ENCODE data around the gene TBC1D17.

TBC1D17 gene

DNA sequence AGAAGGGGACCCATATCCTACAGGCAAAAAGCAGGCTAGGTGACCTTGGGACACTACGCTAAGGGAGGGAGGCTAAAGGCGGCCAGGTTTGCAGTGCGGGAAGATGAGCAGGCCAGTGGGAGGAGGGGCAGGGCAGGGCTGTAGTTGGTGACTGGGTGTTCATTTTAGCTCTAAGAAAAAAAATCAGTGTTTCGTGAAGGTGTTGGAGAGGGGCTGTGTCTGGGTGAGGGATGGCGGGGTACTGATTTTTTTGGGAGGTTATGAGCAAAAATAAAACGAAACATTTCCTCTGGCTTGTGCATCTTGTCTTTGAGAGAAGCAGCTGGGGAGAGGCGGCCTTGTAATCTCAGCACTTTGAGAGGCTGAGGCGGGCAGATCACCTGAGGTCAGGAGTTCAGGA is 56.1 kb downstream of the TBC1D17 start:
- in situ Hi-C loops (cut with MboI; ENCODE audit: low sequenced_read_pairs): no loop called here

DNA sequence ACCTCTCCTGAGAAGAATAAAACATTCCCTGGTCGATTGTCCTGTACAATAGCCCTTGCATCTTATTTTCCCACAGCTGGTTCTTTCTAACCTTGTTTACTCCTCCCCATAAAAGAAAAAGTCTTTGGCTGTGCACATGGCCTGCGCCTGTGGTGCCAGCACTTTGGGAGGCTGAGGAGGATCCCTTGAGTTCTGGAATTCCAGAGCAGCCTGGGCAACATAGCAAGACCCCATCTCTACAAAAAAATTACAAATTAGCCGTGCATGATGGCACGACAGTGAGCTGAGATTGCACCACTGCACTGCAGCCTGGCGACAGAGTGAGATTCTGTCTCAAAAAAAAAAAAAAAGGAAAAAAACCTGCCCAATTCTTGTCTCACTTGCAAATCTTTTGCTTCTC is 59.0 kb downstream of the TBC1D17 start:
- in situ Hi-C loops (cut with MboI; ENCODE audit: low sequenced_read_pairs): no loop called here

DNA sequence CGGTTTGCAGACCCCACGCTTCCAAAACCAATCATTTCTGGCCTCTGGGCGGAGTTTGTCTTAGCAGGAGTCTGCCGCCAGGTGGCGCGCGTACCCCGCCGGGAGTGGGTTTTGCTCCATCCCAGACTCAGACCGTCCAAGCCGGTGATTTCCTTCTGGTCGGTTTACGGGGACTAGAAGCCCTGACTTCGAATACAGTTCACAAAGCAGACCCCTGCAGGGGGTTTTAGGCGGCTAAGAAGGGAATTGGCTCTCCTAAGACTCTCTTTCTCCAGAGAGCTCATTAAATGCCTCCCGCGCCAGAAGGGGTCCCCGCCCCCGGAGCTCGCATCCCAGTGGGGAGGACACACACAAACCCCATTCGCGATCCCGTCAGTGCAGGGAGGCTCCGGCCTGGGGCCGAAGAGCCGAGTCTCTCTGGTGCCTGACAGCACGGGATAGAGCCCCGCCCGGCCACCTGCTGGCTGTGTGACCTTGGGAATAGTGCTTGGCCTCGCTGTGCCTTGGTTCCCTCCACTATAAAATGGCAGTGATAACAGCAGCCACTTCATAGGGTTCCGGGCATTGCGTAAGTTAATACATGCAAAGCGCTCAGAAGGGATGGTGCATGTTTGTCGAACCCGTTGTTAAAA is 60.4 kb downstream of the TBC1D17 start:
- in situ Hi-C loops (cut with MboI; ENCODE audit: low sequenced_read_pairs): no loop called here
